HG03354 (cell line): ENCODE measurements around the gene SIL1.
"Not testable (repeated sequence)": the region's sequence is repeated elsewhere in the genome, so short reads cannot be mapped to it uniquely, and the experiment has no call there.

Source experiments
- ATAC-seq: cut with Tn5 transposase; IDR thresholded peaks from one replicate; pipeline ENCODE4 v1.9.1; 2021; ENCODE audit warnings: mild to moderate bottlenecking; ENCODE audit not compliant: unreplicated experiment, poor library complexity, severe bottlenecking

The SIL1 gene

GRCh38 chr5:139051392-139051791, 146.8 kb downstream of the SIL1 start:
- ATAC-seq = no peak

- no peak for ATAC-seq
These were observed 147.7 kb downstream of the SIL1 start for GRCh38 chr5:139050432-139050831.

GRCh38 chr5:139049780-139050179, 148.4 kb downstream of the SIL1 start:
- ATAC-seq = no peak

GRCh38 chr5:139046551-139046950, 151.6 kb downstream of the SIL1 start:
- no peak for ATAC-seq

- ATAC-seq = no peak
These were observed 154.8 kb downstream of the SIL1 start for GRCh38 chr5:139043157-139043905.

GRCh38 chr5:139040081-139040480, 158.1 kb downstream of the SIL1 start:
- no peak for ATAC-seq

- no peak for ATAC-seq
These were observed 159.4 kb downstream of the SIL1 start for GRCh38 chr5:139038613-139039305.

- no peak for ATAC-seq
These were observed 160.4 kb downstream of the SIL1 start for GRCh38 chr5:139037732-139038131.

GRCh38 chr5:139036332-139036731, 161.8 kb downstream of the SIL1 start:
- ATAC-seq = not testable (repeated sequence)

GRCh38 chr5:139027150-139027549, 171.0 kb downstream of the SIL1 start:
- no peak for ATAC-seq

GRCh38 chr5:139025651-139026050, 172.5 kb downstream of the SIL1 start:
- no peak for ATAC-seq

GRCh38 chr5:139023286-139023685, 174.9 kb downstream of the SIL1 start:
- no peak for ATAC-seq

- no peak for ATAC-seq
These were observed 175.6 kb downstream of the SIL1 start for GRCh38 chr5:139022528-139022927.

- no peak for ATAC-seq
These were observed 176.8 kb downstream of the SIL1 start for GRCh38 chr5:139021346-139021745.

GRCh38 chr5:139019880-139020279, 178.3 kb downstream of the SIL1 start:
- no peak for ATAC-seq

- no peak for ATAC-seq
These were observed 179.0 kb downstream of the SIL1 start for GRCh38 chr5:139019211-139019610.

GRCh38 chr5:139017624-139018023, 180.5 kb downstream of the SIL1 start:
- no peak for ATAC-seq

GRCh38 chr5:139016186-139016585, 182.0 kb downstream of the SIL1 start:
- ATAC-seq = no peak

- ATAC-seq = no peak
These were observed 183.4 kb downstream of the SIL1 start for GRCh38 chr5:139014726-139015125.

- no peak for ATAC-seq
These were observed 186.0 kb downstream of the SIL1 start for GRCh38 chr5:139012176-139012575.

- not testable (repeated sequence) for ATAC-seq
These were observed 187.0 kb downstream of the SIL1 start for GRCh38 chr5:139011156-139011555.
